ENCODE data around the gene PNPLA8.
"Not testable (repeated sequence)": the region's sequence is repeated elsewhere in the genome, so short reads cannot be mapped to it uniquely, and the experiment has no call there.

The PNPLA8 gene

DNA sequence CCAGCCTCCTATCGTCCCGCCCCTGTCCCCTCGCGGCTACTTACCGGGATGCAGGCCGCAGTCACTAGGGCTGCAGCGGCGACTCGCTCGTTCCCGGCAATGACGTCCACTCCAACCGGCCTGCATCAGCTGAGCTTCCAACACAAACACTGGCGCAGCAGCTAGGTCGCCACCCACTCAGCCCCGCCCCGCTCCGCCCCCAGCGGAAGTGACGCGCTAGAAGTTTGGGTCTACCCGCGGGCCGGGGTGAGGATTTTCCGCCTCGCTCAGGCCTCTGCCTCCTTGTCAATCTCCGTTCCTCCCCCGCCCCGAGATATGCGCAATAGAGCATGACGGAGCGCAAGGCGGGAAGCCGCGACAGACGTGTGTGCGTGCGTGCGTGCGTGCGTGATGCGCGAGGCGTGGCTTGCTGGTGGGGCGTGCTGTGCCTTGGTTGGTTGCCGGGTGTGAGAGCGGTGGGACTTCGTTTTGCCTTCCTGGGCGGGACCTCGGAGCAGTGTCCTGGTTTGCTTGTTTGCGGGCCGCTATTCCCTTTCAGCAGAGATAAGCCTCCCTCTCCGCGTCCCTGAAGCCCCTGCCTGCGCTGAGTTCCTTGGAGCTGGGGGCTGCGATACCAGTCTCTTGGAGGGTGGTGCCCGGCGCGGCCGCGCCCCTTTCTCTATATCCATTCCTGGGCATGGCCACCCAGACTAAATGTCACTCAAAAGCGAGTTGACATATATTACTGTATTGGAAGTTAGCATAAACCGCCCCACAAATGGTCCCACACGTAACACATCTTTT lies at the start of gene PNPLA8:
PNPLA8 (minus strand) TSS at position 151 of the 783 bp plus-strand sequence. CDS start 10,644 bp downstream, outside the sequence.
- peak; percentile 100 for DNase-seq

DNA sequence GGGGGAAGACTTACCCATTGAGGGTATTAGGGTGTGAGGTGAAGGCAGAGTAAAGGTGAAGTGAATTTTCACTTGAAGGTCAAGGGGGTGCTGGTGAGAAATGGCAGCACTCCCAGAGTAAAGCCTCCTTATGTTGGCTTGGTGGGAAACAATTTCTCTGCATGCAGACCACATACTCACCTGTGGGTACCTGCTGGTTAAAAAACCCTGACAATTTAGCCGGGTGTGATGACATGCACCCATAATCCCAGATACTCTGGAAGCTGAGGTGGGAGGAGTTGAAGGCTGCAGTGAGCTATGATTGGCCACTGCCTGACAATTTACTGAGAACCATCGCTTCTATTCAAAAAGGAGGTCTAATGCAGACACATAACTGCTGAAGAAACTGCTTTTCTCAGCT lies 49.2 kb upstream of the PNPLA8 start:
- DNase-seq, result no peak

GRCh38 chr7:108572480-108572879 lies 46.5 kb upstream of the PNPLA8 start:
- no peak for DNase-seq

DNA sequence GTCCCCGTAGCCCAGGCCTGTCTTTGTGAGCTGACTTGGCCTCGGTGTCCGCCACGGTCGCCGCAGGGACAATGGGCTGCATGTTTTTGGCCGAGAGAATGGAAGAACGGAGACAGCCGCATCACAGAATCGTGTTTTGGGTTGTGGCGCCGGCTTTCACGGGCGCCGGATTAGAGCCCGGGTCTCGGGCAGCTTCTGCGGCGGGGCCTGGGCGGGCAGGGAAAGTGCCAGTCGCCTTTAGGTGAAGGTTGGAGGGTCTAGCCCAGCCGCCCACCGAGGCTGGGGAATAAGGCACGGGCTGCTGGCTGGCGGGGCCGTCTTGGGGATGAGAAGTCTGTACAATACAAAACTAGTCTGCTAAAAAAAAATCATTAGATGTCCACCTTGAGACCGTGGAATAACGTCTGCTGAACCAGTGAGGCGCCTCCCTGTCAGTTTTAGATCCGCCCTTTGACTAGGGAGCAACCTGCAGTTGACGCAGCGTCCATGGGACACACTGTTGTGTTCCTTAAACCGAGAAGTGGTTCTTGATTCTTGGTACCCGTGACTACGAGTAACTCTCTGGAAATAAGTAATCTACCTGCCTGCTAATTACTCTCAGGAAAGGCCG lies 44.3 kb upstream of the PNPLA8 start:
- DNase-seq, result peak; percentile 19

- peak; percentile 99 for DNase-seq
Measured at GRCh38 chr7:108569381-108570145, 43.6 kb upstream of the PNPLA8 start, which contains the start of the genes DNAJB9 and THAP5. TSS of gene DNAJB9 (plus strand) at chr7:108569874. CDS start at chr7:108571727, 1,853 bp downstream. TSS of gene THAP5 (minus strand) at chr7:108569706. CDS start at chr7:108569569, 137 bp downstream.

GRCh38 chr7:108568801-108569380 lies 43.0 kb upstream of the PNPLA8 start:
- DNase-seq, result no peak

DNA sequence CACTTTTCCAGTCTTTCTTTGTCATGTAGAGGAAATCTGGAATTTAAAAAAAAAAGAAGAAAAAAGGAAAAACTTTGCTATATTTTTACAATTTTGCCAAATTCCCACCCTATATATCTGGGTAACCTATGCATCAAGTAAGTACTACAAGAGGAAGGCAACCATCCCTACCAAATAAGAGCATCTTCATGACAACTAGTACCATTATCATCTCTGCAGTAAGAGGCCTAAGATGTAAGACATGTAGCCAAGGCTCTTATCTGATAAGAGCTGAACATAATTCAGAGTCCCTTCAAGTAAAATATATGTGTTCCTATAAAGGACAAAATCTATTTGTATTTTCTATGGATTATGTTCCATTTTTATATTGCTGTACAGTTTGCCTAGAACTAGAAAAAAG lies 40.1 kb upstream of the PNPLA8 start:
- DNase-seq, result no peak

GRCh38 chr7:108561047-108561619 lies 35.2 kb upstream of the PNPLA8 start:
- DNase-seq, result no peak

GRCh38 chr7:108559253-108559652 lies 33.3 kb upstream of the PNPLA8 start:
- DNase-seq, result no peak

DNA sequence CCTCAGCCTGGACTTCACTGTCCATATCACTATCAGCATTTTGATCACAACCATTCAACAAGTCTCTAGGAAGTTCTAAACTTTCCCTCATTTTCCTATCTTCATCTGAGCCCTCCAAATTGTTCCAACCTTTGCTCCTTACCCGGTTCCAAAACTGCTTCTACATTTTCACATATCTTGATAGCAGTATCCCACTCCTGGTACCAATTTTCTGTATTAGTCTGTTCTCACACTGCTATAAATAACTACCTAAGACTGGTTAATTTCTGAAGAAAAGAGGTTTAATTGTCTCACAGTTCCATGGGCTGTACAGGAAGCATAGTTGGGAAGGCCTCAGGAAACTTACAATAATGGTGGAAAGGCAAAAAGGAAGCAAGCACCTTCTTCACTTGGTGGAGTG lies 31.7 kb upstream of the PNPLA8 start:
- no peak for DNase-seq

DNA sequence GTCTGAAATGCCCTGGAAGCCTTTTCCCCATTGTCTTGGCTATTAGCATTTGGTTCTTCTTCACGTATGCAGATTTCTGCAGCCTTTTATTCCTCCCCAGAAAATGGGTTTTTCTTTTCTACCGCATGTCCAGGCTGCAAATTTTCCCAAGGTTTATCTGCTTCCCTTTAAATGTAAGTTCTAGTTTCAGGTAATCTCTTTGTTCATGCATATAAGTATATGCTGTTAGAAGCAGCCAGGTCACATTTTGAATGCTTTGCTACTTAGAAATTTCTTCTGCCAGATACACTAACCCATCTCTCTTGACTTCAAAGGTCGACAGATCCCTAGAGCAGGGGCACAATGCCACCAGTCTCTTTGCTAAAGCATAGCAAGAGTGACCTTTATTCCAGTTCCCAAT lies 31.3 kb upstream of the PNPLA8 start:
- DNase-seq, result no peak

DNA sequence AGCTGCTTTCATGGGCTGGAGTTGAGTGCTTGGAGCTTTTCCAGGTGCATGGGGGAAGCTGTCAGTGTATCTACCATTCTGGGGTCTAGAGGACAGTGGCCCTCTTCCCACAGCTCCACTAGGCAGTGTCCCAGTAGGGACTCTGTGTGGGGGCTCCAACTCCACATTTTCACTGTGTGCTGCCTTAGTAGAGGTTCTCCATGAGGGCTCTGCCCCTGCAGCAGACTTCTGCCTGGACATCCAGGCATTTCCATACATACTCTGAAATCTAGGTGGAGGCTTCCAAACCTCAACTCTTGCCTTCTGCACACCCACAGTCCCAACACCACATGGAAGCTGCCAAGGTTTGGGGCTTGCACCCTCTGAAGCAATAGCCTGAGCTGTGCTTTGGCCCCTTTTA lies 30.7 kb upstream of the PNPLA8 start:
- not testable (repeated sequence) for DNase-seq

GRCh38 chr7:108548141-108548896 lies 22.4 kb upstream of the PNPLA8 start:
- not testable (repeated sequence) for DNase-seq

GRCh38 chr7:108541478-108541877 lies 15.5 kb upstream of the PNPLA8 start:
- DNase-seq, result no peak

GRCh38 chr7:108538685-108539084 lies 12.8 kb upstream of the PNPLA8 start:
- not testable (repeated sequence) for DNase-seq

GRCh38 chr7:108538236-108538635 lies 12.3 kb upstream of the PNPLA8 start:
- not testable (repeated sequence) for DNase-seq

DNA sequence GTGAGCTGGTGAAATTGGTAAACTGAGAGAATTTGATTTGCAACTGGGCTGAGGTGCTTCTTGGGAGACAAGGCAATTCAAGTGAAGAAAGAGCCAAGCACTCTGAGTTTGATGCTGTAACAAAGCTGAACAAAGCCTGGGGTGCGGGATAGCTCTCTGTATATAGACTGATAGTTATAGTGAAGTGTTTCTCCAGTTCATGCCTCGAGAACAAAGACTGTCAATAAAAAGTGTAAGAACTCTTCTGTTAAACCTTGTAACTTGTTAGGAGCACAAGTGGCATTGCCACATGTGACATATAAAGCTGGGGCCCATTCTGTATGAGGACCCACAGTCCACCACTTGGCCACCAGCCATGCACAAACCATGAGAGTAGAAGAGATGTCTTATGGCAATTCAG lies 11.3 kb upstream of the PNPLA8 start:
- DNase-seq, result no peak

DNA sequence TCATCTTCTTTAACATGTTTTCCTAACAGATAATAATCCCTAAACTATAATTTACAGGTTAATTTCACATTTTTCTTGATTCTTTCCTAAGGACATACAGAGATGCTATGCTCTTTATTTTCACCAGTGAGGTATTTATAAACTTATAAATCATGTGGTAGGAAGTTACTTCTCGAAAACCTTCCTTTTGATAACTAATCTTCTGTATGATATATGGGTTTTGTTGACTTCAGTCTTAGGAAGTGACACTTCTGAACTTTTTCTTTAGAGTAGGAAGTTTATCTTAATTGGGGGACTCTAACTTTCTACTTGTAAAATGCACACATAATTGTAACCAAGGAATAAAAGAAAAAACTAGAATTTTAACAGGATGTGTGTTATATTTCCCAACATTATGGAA lies 9.8 kb upstream of the PNPLA8 start:
- no peak for DNase-seq

DNA sequence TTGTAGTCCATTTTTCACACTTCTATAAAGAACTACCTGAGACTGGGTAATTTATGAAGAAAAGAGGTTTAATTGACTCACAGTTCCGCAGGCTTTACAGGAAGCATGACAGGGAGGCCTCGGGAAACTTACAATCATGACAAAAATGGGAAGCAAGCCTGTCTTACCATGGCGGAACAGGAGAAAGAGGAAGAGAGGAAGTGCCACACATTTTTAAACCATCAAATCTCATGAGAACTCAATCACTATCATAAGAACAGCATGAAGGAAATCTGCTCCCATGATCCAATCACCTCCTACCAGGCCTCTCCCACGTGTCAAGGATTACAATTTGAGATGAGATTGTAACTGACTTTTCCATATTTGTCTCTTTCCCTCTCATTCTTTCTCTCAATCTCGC lies 9.3 kb upstream of the PNPLA8 start:
- no peak for DNase-seq

DNA sequence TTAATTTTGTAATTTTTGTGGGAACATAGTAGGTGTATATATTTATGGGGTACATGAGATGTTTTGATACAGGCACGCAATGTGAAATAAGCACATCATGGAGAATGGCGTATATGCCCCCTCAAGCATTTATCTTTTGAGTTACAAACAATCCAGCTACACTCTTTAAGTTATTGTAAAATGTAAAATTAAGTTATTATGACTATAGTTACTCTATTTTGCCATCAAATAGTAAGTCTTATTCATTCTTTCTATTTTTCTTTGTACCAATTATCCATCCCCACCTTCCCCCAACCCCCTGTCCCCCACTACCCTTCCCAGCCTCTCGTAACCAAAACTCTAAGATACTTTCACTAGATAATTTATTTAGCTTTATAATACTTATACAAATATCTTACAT lies 7.8 kb upstream of the PNPLA8 start:
- no peak for DNase-seq

DNA sequence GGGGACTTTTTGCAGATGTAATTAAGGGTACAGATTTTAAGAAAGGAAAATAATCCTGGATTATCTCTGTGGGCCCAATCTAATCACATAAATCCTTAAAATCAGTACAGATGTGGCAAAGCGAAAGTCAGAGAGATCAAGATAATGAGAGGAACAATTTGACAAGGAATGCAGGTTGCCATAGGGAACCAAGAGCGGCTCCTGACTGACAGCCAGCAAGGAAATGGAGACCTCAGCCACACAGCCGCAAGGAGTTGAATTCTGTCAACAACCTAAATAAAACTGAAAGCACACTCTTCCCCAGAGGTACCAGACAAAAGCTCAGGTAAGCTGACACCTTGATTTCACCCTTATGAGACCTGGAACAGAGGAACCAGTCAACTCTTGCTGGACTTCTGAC lies 3.4 kb upstream of the PNPLA8 start:
- no peak for DNase-seq

DNA sequence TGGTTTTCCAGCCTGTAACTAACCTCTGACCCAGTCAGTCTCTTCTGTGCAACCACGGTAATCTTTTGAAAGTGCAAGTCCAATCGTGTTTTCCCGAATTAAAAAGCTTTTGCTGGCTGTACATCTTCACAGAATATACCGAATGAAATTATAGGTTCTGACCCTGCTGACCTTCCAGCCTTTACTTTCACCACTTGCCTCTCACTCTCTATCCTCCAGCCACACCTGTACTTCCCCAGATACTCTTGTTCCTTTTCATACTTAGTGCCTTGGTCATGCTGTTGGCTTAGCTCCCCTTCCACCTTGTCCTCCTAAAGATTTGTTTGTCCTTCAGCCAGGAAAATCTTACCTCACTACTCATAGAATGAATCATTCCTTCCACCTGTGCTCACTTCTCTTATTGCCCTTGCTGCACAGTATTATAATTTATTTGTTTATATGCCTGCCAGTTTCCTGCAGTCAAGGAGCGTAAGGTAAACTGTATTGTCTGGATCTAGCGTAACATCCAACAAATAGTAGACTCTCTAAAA lies 2.3 kb upstream of the PNPLA8 start:
- DNase-seq, result no peak
